Stimulated activated naive CD4-positive, alpha-beta T cell treated with Interleukin-2 at 50 U/mL for 16 hours (primary cell): ENCODE measurements around the gene RAB31.
"Not testable (repeated sequence)": the region's sequence is repeated elsewhere in the genome, so short reads cannot be mapped to it uniquely, and the experiment has no call there.

Experiments
- DNase-seq: peaks from one replicate; lab custom pipeline; 2025; lab: John Stamatoyannopoulos, UW

Gene RAB31

DNA sequence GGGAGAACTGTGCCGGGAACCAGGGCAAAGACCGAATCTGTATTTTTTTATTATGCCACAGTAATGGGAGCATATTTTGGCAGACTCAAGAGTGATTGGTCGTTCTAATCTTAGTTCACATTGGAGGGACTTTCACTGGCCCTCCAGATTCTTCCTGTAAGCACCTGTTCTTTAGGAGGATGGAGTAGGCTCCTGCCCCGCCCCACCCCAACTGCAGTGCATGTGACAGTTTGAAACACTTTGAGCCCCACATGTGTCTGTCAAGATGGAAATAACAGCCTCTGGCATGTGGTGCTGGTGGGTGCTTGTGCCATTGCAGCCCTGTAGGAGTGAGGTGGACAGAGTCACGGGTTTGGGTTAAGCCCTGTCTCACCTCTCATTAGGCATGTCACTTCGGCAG lies 134.3 kb downstream of the RAB31 start:
- DNase-seq, result no peak

DNA sequence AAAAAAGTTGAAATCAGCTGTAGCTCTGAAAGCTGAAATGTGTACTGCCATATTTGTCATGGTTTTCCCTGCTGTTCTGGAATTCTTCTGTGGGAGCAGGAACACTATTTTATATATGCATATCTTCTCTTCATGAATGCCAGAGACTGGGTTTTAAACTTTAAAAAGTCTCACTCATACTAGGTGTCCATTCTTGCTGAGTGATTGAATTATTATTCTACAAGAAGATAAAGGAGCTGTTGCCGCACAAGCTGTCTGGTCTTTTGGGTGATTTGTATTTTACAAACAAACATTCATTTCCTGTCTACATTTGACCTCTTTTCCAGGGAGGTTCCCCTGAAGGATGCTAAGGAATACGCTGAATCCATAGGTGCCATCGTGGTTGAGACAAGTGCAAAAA lies 137.2 kb downstream of the RAB31 start:
- no peak for DNase-seq

DNA sequence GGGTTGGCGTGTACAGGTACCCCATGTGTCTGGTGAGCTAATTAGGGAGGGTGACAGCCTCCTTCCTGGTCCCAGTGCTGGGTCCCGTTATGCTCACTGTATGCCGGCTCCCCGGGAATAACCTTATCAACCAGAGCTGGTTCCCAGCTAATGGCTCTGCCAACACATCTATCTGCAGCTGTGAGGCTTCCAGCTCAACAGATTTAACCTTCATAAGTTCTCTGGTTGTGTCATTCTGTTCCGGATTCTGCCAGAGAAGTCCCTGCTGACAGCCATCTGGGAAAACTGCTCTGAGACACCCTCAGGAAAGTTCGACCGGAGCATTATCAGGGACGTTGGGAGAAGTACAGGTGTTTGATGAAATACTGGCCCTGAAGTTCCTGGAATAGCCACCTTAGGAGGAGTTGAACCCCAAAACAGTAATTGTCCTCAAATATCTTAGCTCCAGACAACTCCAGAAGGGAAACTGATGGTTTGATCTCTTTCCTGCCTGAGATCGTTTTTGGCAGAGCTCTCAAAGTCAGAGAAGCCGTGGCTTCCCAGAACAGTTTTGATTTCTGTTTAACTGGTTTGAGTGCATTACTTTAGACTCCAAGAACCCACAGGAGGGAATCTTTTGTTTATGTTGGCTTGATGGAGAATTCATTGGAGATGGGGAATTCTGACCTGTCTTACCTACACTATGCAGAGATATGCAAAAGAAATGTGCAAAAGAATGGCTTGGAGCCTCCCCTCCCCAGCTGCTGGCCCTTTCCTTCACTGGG lies 138.2 kb downstream of the RAB31 start:
- no peak for DNase-seq

DNA sequence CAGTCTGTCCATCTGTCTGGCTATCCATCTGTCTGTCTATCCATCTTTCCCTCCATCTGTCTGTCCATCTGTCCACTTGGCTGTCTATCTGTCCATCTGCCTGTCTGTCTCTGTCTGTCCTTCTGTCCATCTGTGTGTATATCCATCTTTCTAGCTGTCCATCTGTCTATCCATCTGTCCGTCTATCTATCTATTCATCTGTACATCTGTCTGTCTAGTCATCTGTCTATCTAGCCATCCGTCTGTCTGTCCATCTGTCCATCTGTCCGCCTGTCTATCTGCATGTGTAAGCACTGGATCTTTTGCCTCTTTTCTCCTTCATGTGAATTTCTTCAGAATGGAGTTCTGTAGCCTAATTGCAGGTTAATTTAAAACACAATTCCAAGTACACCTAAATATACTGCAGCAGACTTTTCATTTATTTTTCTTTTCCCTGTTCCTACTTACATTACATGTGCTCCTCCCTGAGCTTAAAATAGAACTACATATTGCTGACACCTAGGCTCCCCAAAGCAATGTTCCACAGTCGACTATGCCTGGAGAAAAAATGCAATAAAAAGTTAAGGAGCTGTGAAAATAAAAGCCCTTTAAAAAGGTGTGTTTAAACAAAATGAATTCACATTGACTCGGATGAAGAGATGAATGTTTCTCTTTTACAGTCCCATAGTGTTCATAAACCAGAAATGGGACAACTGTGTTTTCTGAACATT lies 140.2 kb downstream of the RAB31 start:
- no peak for DNase-seq

DNA sequence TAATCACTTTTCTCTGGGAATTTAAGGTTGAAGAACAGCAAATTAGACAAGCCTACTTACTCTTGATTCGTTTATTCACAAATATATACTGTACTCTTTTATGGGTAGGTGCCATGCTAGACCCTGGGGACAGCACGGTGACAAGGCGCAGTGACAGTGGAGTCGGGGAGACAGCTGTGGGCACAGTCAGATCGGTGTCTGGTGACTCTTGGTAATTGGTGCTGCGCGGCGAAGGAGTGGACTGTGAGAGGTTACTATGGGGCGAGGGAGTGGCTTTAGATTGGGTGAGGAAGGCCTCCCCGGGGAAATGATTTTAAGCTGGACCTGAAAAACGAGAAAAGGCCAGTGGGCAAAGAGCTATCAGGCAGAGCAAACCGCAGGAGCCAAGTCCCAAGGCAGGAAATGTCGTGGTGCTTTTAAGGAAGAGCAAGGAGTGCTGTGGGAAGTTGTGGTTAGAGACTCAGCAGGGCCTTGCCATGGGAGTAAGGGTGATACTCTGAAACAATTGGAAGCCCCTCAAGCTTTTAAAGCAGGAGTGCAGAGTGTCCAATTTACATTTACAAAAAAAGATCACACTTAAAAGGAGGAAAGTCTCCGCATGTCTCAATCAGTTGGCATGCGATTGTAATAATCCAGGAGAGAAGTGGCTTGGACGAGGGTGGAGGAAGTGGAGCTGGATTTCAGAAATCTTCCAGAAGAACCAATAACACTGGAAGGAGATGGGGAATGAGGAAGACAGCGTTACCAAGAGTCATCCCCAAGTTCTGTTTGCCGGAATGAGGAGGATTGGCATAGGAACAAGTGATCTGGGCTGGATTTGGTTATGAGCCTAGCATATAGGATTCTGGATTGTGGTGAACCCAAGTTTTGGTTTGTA lies 141.5 kb downstream of the RAB31 start:
- DNase-seq, result no peak

DNA sequence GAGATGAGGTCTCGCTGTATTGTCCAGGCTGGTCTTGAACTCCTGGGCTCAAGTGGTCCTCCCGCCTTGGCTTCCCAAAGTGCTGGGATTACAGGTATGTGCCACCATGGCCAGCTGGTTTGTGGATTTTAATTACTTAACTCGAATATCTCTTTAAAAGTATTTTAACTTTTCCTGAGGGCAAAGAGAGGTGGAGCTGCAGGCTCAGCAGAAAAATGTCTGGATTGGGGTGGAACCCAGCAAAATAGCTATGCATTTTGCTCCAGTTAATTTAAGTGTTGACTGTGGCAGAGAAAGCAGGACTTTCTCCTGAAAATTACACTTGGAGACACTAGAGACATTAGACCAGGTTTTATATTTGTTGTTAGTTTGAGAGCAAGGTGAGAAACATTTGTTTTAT lies 142.2 kb downstream of the RAB31 start:
- DNase-seq, result no peak

DNA sequence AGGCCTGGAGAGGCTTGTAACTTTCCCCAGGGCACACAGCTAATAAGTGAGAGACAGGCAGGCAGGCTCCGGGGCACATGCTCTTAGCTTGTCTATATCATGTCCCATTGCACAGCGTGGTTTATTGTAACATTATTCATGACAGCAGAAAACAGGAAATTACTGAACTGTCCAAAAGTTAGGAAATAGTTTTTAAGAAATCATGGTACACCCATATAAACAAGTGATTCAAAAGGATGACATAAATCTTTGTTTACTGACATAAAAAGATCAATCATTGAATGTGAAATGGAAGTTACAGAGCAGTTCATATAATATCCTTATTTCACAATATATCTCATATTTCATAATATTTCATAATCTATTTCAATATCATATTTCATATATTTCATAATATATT lies 143.4 kb downstream of the RAB31 start:
- DNase-seq, result no peak

DNA sequence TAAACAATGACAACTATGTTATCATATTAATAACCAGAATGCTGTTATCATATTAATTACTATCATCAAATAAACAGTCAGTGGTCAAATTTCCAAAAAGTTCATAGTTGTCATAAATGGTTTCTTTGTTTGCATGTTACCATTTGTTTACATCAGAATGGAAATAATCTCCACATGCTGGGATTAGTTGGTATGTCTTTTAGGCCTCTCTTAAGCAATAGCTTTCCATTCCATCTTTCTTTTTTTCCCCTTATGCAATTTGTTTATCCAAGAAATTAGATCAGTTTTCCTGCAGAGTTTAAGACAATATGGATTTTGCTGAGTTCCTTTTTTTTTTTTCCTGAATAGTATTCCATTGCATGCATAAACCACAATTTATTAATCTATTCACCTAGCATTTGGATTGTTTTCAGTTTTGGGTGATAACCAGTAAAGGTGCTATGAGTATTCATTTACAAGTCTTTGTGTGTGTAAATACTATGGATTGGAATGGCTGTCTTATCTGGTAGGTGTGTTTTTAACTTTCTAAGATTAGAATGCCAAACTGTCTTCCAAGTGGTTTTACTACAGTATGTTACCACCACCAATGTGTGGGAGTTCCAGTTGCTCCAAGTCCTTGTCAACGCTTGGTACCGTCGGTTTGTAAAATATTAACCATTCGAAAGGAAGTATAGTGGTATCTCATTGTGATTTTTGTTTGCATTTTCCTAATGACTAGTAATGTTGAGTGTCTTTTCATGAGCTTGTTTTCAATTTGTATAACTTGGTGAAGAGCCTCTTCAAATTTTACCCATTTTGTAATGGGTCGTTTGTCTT lies 144.4 kb downstream of the RAB31 start:
- no peak for DNase-seq

DNA sequence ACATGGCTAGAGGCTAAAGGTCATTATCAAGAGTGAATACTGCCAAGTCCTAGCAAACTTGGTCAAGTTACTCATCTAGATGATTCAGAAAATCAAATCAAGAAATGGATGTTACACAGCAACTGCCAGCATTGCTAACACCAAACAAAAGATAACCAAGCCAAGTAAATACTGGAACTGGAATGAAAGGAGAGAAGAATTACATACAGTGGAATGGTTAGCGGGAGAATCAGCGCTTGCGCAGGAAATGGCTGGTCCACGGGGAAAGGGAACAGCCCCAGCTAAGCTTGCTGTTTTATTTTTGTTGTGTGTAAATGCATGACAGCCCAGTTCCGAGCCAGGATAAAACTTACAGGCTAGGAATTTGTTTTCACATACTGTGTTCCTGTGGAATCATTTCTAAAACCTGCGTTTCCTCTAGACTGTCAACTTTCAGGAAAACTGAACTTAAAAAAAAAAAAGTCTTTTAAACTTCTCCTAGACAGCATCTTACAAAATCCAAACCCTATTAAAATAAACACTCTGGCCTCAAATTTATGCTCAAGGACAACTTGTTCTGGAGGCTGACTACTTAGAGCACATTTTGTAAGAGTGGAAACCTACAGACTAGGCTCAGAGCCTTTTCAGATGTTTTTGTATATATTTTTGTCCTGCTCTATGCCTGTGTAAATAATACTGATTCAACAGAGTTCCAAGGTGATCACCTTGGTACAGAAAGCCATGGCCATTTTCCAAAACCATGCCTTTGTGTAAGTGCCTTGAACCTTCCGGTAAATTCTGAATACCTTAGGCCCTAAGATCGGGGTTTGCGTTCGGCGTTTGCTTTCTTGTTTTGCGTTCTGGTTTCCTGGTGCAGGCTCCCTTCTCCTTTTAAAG lies 146.9 kb downstream of the RAB31 start:
- no peak for DNase-seq

DNA sequence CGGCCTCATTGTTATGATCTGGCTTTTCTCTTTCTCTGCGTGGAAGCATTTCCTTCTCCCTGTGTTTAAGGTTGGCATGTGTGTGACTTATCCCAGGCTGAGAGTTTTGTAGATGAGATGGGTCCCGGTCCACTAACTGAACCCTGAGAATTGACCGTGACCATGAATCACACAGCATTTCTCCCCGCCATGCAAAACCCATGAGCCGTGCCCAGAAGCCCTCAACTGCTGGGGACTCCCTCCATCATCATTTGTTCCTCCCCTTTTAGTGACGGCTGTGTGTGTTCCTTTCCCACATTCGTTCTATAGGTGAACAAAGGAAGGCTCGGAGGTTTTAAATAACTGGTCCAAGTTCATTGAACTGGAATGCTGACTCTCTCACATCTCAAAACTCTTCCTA lies 147.6 kb downstream of the RAB31 start:
- DNase-seq, result no peak

DNA sequence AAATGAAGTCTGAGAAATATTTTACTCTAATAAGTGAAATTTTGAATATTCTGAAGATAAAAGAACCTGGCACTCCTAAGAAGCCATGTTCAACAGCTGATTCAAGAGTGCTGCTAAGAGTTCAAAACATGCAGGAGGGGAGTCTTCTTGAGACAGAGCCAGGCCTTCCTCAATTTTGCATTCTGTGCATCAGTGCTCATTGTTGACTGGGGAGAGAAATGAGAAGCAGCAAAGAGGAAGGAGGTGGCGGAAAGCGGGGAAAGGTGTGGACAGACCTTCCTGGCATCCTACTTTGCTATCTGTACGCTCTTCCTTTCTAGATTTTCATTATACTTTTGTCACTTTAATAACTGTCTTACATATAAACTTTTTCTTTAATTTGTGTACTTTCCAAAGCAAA lies 148.0 kb downstream of the RAB31 start:
- no peak for DNase-seq

DNA sequence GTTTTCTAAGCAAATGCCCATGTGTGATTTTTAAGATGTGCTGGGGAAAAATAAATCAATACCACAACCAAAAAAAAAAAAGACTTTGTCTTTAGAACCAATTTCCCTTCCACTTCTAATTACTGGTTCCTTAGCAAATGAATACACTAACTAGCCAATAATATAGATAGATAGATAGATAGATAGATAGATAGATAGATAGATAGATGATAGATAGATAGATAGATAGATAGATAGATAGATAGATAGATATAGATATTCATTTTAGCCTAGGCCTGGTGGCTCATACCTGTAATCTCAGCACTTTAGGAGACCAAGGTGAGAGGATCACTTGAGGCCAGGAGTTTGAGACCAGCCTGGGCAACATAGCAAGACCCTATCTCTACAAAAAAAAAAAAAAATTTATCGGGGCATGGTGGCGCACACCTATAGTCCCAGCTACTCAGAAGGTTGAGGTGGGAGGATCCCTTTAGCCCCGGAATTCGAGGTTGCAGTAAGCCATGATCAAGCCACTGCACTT lies 149.4 kb downstream of the RAB31 start:
- DNase-seq, result not testable (repeated sequence)

DNA sequence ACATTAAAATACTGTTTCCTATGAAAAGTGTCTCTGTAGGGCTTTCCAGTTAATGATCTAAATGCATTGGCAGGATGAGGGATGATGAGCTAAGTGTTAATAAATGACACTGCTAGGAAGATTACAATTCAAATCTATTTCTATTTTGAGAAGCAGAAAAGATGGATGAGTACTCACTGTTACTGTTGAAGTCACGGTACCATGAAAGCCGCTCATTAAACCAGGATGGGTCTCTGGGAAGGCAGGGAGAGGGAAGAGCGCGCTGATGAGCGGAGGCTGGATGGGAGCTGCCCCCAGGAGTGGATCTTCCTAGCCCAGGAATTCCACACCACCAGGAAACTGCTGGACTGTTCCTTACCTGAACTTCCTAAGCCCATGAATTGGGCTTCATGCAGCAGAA lies 150.5 kb downstream of the RAB31 start:
- no peak for DNase-seq

DNA sequence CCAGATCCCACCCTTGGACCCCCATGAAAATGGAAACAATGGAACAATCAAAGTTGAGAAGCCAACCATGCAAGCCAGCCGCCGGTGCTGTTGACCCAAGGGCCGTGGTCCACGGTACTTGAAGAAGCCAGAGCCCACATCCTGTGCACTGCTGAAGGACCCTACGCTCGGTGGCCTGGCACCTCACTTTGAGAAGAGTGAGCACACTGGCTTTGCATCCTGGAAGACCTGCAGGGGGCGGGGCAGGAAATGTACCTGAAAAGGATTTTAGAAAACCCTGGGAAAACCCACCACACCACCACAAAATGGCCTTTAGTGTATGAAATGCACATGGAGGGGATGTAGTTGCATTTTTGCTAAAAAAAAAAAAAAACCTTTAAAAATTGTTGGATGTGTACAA lies 151.1 kb downstream of the RAB31 start:
- DNase-seq, result no peak

DNA sequence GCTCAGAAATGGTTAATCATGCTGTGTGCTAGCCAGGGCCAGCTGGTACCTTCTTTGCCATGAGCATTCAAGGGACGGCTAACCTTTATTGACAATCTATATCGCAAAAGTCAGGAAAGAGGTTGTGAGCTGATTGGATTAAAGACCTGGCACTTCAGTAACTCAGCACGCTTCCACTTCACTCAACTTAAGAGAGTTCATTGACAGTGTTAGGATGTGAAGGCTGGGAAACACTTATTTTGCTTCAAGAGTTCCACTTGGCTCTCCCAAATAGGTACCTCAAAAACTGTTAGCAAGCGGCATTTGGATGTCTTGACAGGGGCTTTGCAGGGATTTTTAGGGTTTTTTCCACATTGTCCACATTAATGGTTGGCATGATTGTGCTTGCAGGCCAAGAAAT lies 152.6 kb downstream of the RAB31 start:
- DNase-seq, result no peak

DNA sequence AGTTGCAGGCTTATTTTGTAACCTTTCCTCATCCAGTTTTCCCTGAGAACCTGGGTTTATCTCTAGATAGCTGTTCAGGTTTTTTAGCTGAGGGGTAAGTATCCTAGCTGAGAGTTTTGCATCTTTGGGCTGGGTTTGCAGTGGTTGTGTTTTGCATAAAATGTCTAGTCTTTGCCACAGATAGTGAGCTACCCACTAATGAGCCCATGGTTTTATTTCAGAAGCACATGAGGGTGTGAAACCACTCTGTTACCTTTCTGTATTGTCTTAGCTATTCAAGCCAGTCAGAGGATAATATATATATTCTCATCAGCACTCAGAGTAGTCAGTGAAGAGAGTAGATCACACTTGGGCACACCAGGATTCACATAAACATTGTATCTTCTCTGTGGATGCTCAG lies 153.1 kb downstream of the RAB31 start:
- no peak for DNase-seq

DNA sequence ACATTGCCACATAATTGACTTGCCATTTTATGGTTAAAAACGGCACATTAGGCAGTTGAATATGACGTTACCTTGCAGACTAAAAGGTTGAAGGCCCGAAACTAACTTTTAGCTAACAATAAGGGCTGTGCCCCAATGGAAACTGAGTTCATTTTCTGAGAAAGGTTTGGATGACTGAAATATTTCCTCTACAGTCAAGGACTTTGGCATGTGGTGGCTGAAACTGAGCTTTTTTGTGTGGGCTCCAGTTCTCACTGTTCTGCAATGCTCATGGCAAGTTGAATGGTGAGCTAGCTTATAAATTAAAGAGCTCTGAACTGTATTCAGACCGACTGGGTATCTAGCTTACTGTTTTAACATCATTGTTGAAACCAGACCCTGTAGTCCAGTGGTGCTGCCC lies 153.8 kb downstream of the RAB31 start:
- DNase-seq, result no peak

DNA sequence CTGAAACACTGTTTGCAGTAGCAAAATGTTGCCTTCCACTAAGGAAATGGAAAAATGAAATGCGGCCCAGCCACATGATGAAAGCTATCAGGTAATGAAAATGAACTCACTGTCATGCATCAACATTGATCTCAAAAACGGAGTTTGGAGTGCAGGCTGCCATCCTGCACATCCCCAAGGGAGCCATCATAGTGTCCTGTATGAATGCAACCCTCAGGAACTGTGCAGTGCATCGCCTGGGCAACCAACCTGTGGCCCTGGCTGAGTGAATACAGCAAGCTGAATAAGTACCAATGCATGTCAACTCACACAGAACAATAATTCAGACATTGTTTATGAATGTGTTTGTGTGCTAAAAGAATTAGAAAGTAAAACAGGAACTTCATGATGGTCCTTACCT lies 154.6 kb downstream of the RAB31 start:
- DNase-seq, result no peak

DNA sequence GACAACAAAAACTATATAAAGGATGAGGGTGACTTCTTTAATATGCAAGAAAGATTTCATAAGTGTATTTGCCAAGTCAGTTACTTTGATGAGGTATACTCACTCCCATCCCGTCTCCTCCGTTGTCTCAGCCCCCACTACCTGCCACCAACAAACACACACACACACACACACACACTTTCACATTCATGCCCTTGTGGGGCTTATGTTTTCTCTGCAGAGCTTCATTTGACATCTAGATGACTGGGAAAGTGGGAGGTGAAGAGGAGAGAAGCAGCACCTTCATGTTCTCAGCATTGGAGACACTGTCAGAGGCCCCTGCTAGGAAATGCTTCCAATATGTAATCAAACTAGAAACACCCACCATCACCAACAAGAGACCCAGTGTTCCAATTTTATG lies 155.2 kb downstream of the RAB31 start:
- DNase-seq, result no peak

DNA sequence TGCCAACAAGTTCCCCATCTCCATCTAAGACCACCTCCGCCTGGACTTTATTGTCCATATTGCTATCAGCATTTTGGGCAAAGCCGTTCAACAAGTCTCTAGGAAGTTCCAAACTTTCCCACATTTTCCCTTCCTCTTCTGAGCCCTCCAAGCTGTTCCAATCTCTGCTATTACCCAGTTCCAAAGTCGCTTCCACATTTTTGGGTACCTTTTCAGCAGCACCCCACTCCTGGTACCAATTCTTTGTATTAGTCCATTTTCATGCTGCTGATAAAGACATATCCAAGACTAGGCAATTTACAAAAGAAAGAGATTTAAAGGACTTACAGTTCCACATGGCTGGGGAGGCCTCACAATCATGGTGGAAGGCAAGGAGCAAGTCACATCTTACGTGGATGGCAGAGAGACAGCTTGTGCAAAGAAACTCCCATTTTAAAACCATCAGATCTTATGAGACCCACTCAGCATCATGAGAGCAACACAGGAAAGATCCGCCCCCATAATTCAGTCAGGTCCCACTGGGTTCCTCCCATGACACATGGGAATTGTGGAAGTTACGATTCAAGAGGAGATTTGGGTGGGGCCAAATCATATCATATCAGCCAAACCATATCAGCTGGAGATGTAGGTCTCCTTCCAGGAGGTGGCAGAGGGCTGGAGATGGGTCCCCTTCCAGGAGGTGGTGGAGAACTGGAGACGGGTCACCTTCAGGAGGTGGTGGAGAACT lies 157.8 kb downstream of the RAB31 start:
- DNase-seq, result no peak
